Measurements from ENCODE around the gene GSTA1.
"Not testable (repeated sequence)": the region's sequence is repeated elsewhere in the genome, so short reads cannot be mapped to it uniquely, and the experiment has no call there.

GSTA1 gene

GRCh38 chr6:52803668-52804255 lies at the start of gene GSTA1:
GSTA1 (minus strand) TSS chr6:52803816; CDS start chr6:52799267, 4,549 bp downstream.
- H3K36me3 ChIP-seq (ENCODE audit: insufficient read depth, low read depth, low read length); H3K4me3 ChIP-seq (ENCODE audit: low read length); H3K27me3 ChIP-seq (ENCODE audit: insufficient read depth, low read length); H3K9me3 ChIP-seq (ENCODE audit: insufficient read depth, low read depth, low read length); H3K4me1 ChIP-seq (ENCODE audit: insufficient read depth, low read length); H3K27ac ChIP-seq (ENCODE audit: low read length); H3K9ac ChIP-seq (ENCODE audit: low read depth, low read length): not testable (repeated sequence)

- no peaks in the 10 kb centered on the region for H3K27me3 ChIP-seq (ENCODE audit: insufficient read depth, low read length)
- no peak overlapping the region for H3K4me3 ChIP-seq (ENCODE audit: low read length)
- H3K9ac ChIP-seq (ENCODE audit: low read depth, low read length), result no peak overlapping the region
- no peak overlapping the region for H3K27ac ChIP-seq (ENCODE audit: low read length)
- H3K9me3 ChIP-seq (ENCODE audit: insufficient read depth, low read depth, low read length), result no peaks in the 10 kb centered on the region; the same call in 1 of the 2 replicates
- no peaks in the 10 kb centered on the region for H3K36me3 ChIP-seq (ENCODE audit: insufficient read depth, low read depth, low read length)
- no peaks in the 10 kb centered on the region for H3K4me1 ChIP-seq (ENCODE audit: insufficient read depth, low read length)
These were observed 45.5 kb upstream of the GSTA1 start for GRCh38 chr6:52849137-52849536.

DNA sequence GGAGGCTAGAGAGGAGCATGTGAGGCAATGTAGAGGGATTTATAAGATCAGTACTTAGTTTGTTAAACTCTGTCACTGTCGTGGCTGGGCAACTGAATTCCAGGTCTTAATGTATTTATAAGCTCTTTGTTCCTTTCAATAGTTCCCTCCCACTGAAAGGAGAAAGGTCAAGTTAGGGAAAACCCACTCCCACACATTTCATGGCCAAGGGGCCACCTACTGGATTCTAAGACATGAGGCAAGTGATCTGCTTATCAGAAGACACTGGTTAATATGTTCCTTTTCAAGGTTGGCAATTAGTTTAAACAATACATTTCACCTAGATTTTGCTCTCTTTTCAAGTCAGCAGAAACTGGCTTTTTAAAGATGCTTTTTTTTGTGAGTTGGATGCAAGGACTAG lies 42.4 kb upstream of the GSTA1 start:
- H3K27me3 ChIP-seq (ENCODE audit: insufficient read depth, low read length), result no peaks in the 10 kb centered on the region
- no peak overlapping the region for H3K27ac ChIP-seq (ENCODE audit: low read length)
- no peaks in the 10 kb centered on the region for H3K4me1 ChIP-seq (ENCODE audit: insufficient read depth, low read length)
- no peaks in the 10 kb centered on the region; the same call in 1 of the 2 replicates for H3K9me3 ChIP-seq (ENCODE audit: insufficient read depth, low read depth, low read length)
- no peak overlapping the region for H3K4me3 ChIP-seq (ENCODE audit: low read length)
- H3K36me3 ChIP-seq (ENCODE audit: insufficient read depth, low read depth, low read length), result no peaks in the 10 kb centered on the region
- H3K9ac ChIP-seq (ENCODE audit: low read depth, low read length), result no peak overlapping the region

DNA sequence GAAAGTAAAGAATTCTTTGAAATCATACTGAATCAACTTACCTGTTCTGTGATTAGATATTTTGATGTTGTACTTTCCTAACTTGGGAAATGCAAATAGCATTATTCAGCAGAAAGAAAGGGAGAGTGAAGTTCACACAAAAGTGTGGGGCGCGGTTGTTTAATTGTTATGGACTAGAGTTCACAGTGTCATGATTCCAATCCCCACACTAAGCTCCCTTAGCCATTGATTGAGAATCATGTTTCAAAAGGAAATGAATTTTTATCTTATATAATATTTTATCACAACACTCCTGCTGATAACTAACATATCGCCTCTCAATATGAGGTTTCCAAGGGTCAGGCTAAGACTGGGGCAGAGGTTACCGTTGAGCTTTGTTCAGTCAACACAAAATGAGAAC lies 40.0 kb upstream of the GSTA1 start:
- H3K9ac ChIP-seq (ENCODE audit: low read depth, low read length), result no peak overlapping the region
- no peaks in the 10 kb centered on the region for H3K36me3 ChIP-seq (ENCODE audit: insufficient read depth, low read depth, low read length)
- H3K9me3 ChIP-seq (ENCODE audit: insufficient read depth, low read depth, low read length), result no peaks in the 10 kb centered on the region; the same call in 1 of the 2 replicates
- H3K4me1 ChIP-seq (ENCODE audit: insufficient read depth, low read length), result no peaks in the 10 kb centered on the region
- H3K4me3 ChIP-seq (ENCODE audit: low read length), result no peak overlapping the region
- H3K27ac ChIP-seq (ENCODE audit: low read length), result no peak overlapping the region
- no peaks in the 10 kb centered on the region for H3K27me3 ChIP-seq (ENCODE audit: insufficient read depth, low read length)

DNA sequence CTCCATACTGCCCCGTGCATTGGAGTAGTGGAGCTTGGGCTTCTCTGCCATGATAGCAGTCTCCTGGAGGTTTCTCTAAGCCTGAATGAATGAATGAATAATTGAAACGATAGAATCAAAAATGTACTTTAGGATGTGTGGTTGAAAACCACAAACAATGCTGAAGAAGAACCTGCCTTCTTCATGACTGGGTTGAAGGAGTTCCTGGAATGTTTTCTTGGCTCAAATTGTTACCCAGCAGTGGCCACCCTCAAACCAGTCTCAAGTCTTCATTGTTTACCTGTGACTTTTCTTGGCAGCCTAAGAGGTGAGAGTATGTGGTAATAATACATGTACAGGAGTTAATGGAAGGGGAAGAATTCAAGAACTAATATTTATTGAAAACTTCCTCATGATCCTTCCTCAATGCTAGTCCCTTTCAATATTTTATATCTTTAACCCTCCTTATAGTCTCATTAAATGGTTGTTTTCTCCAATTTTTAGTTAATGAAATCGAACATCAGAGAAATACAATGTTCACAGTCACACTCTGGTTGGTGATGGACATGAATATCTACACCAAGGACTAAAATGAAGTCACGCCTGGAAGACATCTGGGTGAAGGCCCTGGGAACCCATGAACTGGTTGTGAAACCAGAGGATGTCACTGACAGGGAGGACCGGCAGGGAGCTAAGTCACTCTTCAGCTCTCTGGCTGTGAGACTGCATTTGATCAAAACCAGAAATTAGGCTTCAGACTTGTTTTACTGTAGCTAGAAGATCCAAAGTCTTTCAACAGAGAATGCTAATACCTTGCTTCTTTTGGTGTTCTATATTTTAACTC lies 37.4 kb upstream of the GSTA1 start, which contains the start of gene GSTA5:
Gene GSTA5 (minus strand): TSS at position 51 of the 823 bp plus-strand sequence.
- H3K9ac ChIP-seq (ENCODE audit: low read depth, low read length), result no peak within 1 kb of the TSS
- H3K4me3 ChIP-seq (ENCODE audit: low read length), result no peak within 1 kb of the TSS
- H3K9me3 ChIP-seq (ENCODE audit: insufficient read depth, low read depth, low read length), result no peaks in the 10 kb centered on the region
- H3K27me3 ChIP-seq (ENCODE audit: insufficient read depth, low read length), result no peaks in the 10 kb centered on the region
- H3K36me3 ChIP-seq (ENCODE audit: insufficient read depth, low read depth, low read length), result no peaks in the 10 kb centered on the region
- no peaks in the 10 kb centered on the region for H3K4me1 ChIP-seq (ENCODE audit: insufficient read depth, low read length)
- H3K27ac ChIP-seq (ENCODE audit: low read length), result no peak within 1 kb of the TSS

GRCh38 chr6:52839124-52840055 lies 35.8 kb upstream of the GSTA1 start:
- Histone ChIP-seq H3K9ac (ENCODE audit: low read depth, low read length) (no peak overlapping the region), H3K9me3 (ENCODE audit: insufficient read depth, low read depth, low read length) (no peaks in the 10 kb centered on the region), H3K27me3 (ENCODE audit: insufficient read depth, low read length) (no peaks in the 10 kb centered on the region; the same call in 1 of the 2 replicates), H3K4me1 (ENCODE audit: insufficient read depth, low read length) (no peaks in the 10 kb centered on the region), H3K27ac (ENCODE audit: low read length) (no peak overlapping the region), H3K4me3 (ENCODE audit: low read length) (no peak overlapping the region), H3K36me3 (ENCODE audit: insufficient read depth, low read depth, low read length) (no peaks in the 10 kb centered on the region)

GRCh38 chr6:52834481-52834880 lies 30.9 kb upstream of the GSTA1 start:
- Histone ChIP-seq H3K27ac (ENCODE audit: low read length) (no peak overlapping the region), H3K4me1 (ENCODE audit: insufficient read depth, low read length) (no peaks in the 10 kb centered on the region), H3K36me3 (ENCODE audit: insufficient read depth, low read depth, low read length) (no peaks in the 10 kb centered on the region), H3K4me3 (ENCODE audit: low read length) (no peak overlapping the region), H3K9ac (ENCODE audit: low read depth, low read length) (no peak overlapping the region), H3K9me3 (ENCODE audit: insufficient read depth, low read depth, low read length) (no peaks in the 10 kb centered on the region), H3K27me3 (ENCODE audit: insufficient read depth, low read length) (no peaks in the 10 kb centered on the region; the same call in 1 of the 2 replicates)

DNA sequence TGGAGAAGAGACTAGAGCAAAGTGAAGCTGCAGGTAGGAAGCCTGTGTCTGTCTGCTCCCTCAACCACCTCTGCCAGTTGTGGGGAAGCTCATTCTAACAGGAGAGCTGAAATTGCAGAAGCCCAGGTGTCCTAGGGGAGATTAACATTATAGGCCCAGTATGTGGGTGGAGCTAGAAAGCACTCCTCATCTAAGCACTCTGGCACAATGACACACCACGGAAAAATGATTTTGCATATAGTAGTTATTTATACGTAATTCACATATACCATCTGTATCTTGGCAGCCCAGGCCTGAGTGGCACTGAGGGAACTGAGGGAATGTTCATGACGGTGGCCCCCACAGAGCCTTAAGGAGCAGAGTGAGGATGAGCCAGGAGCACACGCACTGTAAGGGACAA lies 27.3 kb upstream of the GSTA1 start:
- H3K27ac ChIP-seq (ENCODE audit: low read length); H3K36me3 ChIP-seq (ENCODE audit: insufficient read depth, low read depth, low read length); H3K4me1 ChIP-seq (ENCODE audit: insufficient read depth, low read length); H3K27me3 ChIP-seq (ENCODE audit: insufficient read depth, low read length); H3K4me3 ChIP-seq (ENCODE audit: low read length); H3K9ac ChIP-seq (ENCODE audit: low read depth, low read length); H3K9me3 ChIP-seq (ENCODE audit: insufficient read depth, low read depth, low read length): not testable (repeated sequence)

- Histone ChIP-seq H3K9ac (ENCODE audit: low read depth, low read length) (no peak overlapping the region), H3K27ac (ENCODE audit: low read length) (no peak overlapping the region), H3K36me3 (ENCODE audit: insufficient read depth, low read depth, low read length) (no peaks in the 10 kb centered on the region), H3K9me3 (ENCODE audit: insufficient read depth, low read depth, low read length) (peaks cover 5% of the 10 kb centered on the region; the same call in 1 of the 2 replicates), H3K4me1 (ENCODE audit: insufficient read depth, low read length) (no peaks in the 10 kb centered on the region), H3K27me3 (ENCODE audit: insufficient read depth, low read length) (no peaks in the 10 kb centered on the region), H3K4me3 (ENCODE audit: low read length) (no peak overlapping the region)
These were observed 25.6 kb upstream of the GSTA1 start for GRCh38 chr6:52829046-52829817.

DNA sequence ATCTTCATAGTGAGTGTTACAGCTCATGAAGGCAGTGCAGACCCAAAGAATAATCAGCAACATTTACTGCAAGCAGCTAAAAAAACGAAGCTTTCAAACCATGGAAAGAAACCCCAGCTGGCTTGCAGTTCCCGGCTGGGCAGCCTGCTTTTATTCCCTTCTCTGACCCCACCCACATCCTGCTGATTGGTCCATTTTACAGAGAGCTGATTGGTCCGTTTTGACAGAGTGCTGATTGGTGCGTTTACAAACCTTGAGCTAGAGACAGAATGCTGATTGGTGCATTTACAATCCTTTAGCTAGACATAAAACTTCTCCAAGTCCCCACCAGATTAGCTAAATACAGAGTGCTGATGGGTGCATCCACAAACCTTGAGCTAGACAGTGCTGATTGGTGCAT lies 25.0 kb upstream of the GSTA1 start:
- not testable (repeated sequence) for H3K27ac ChIP-seq (ENCODE audit: low read length)

More for the DNA sequence above, 25.0 kb upstream of the GSTA1 start:
- H3K4me3 ChIP-seq (ENCODE audit: low read length); H3K4me1 ChIP-seq (ENCODE audit: insufficient read depth, low read length); H3K27me3 ChIP-seq (ENCODE audit: insufficient read depth, low read length); H3K9me3 ChIP-seq (ENCODE audit: insufficient read depth, low read depth, low read length); H3K9ac ChIP-seq (ENCODE audit: low read depth, low read length); H3K36me3 ChIP-seq (ENCODE audit: insufficient read depth, low read depth, low read length): not testable (repeated sequence)

Measured in iPS-20b (cell line).